Caco-2 (cell line): ENCODE data around the gene EXOSC3. TPM values are rescaled to one million over a fixed set of nuclear protein-coding genes. Genes with fewer than 3 reads are reported as not detected.

Experiments
- BruUV-seq: library from RNA; stranded (reverse); fragments of 400-500 nt; replicated peaks from 2 replicates; lab custom pipeline; 2021; lab: Mats Ljungman, UMichigan
- CTCF ChIA-PET: fragments of 300-600 bp; sonication (Branson Sonifier 250); formaldehyde crosslinking; loops from one replicate; lab custom pipeline; 2022; ENCODE audit warnings: antibody characterized with exemption; lab: Charles Lee
- POLR2A ChIA-PET: fragments of 300-600 bp; sonication (Branson Sonifier 250); formaldehyde crosslinking; loops from one replicate; lab custom pipeline; 2022; ENCODE audit warnings: antibody characterized with exemption; lab: Charles Lee
- DNase-seq, 2 experiments: peaks; one replicate each; pipeline versions ENCODE4 v3.0.0 to v3.0.0-alpha.2; 2020 to 2022
- H3K27me3 ChIP-seq: replicated peaks from 2 replicates; pipeline ENCODE4 v1.6.0; 2011; ENCODE audit warnings: low read length; ENCODE audit not compliant: control insufficient read depth, insufficient read depth
- H3K36me3 ChIP-seq: 2 replicates; pipeline ENCODE4 v1.5.1; 2011; ENCODE audit warnings: low read length; ENCODE audit not compliant: control insufficient read depth, insufficient read depth
- H3K4me1 ChIP-seq: fragments of 250-450 bp; sonication (Bioruptor Pico); 2 replicates; pipeline ENCODE4 v1.5.1; 2020; ENCODE audit warnings: mild to moderate bottlenecking
- H3K4me3 ChIP-seq: 2 replicates; pipeline ENCODE4 v1.5.1; 2011; ENCODE audit warnings: low read depth, mild to moderate bottlenecking, control low read depth, low read length
- H3K9me3 ChIP-seq: fragments of 250-450 bp; sonication (Bioruptor Pico); 2 replicates; pipeline ENCODE4 v1.5.1; 2020; ENCODE audit warnings: mild to moderate bottlenecking, moderate library complexity
- H3K27ac Mint-ChIP-seq: one replicate; pipeline ENCODE4 v1.8.0; 2022; ENCODE audit warnings: mixed read lengths; ENCODE audit not compliant: unreplicated experiment
- H3K27me3 Mint-ChIP-seq: one replicate; pipeline ENCODE4 v1.8.0; 2022; ENCODE audit warnings: mixed read lengths; ENCODE audit not compliant: insufficient read depth, unreplicated experiment
- H3K36me3 Mint-ChIP-seq: one replicate; pipeline ENCODE4 v1.8.0; 2022; ENCODE audit warnings: mild to moderate bottlenecking, mixed read lengths; ENCODE audit not compliant: insufficient read depth, unreplicated experiment
- H3K4me1 Mint-ChIP-seq: one replicate; pipeline ENCODE4 v1.8.0; 2022; ENCODE audit warnings: low read depth, mixed read lengths; ENCODE audit not compliant: unreplicated experiment
- H3K4me3 Mint-ChIP-seq: one replicate; pipeline ENCODE4 v1.8.0; 2022; ENCODE audit warnings: mild to moderate bottlenecking, moderate library complexity, mixed read lengths; ENCODE audit not compliant: unreplicated experiment
- H3K9me3 Mint-ChIP-seq: one replicate; pipeline ENCODE4 v1.8.0; 2022; ENCODE audit warnings: mixed read lengths; ENCODE audit not compliant: unreplicated experiment
- intact Hi-C: fragments of 100-400 bp; cut with micrococcal nuclease; formaldehyde crosslinking; loops from one replicate; pipeline ENCODE4 v1.10.0; 2022; ENCODE audit not compliant: unreplicated experiment
- total RNA-seq: library from RNA; stranded (reverse); gene quantifications from 2 replicates; pipeline ENCODE4 v1.2.3, GENCODE V29; 2022
- TF ChIP-seq, protein P1 (sequence below), 2 experiments: fragments of 200-600 bp in 1 of 2; IDR thresholded peaks; 1 replicate in 1 of 2; 2 replicates in 1 of 2; pipeline versions ENCODE4 v1.5.1 to v1.8.0; 2011 to 2022; ENCODE audit warnings: antibody characterized with exemption in 1 of 2, control low read depth in 1 of 2, inconsistent platforms in 1 of 2, low read depth in 1 of 2, low read length in 1 of 2, mild to moderate bottlenecking in 1 of 2, moderate library complexity in 1 of 2; ENCODE audit not compliant: insufficient read depth in 1 of 2, severe bottlenecking in 1 of 2, unreplicated experiment in 1 of 2

EXOSC3 gene
- total RNA-seq, 1 experiment from 2014 or later = 60.3 TPM

DNA sequence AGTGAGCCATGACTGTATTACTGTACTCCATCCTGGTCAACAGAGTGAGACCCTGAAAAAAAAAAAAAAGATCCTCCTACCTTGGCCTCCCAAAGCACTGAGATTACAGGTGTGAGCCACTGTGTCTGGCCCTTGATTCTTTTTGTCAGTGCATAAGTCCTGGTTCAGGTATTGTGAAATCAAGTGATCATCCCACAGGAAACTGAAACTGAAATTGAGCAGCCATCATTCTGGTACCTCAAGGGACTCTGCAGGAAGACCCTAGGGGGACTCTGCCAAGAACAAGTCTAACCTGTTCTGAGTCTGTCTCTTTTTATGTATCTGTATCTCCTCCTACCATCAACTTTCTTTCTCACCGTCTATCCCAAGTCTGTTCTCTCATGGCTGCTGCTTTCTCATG lies 13.8 kb upstream of the EXOSC3 start:
- intact Hi-C loops = no loop called here
- Histone ChIP-seq H3K4me3 (no peak overlapping the region), H3K36me3 (no peaks in the 10 kb centered on the region), H3K27me3 (no peaks in the 10 kb centered on the region), H3K4me1 (no peaks in the 10 kb centered on the region; the same call in 1 of the 2 replicates), H3K9me3 (no peaks in the 10 kb centered on the region)
- TF ChIP-seq, protein P1, sequence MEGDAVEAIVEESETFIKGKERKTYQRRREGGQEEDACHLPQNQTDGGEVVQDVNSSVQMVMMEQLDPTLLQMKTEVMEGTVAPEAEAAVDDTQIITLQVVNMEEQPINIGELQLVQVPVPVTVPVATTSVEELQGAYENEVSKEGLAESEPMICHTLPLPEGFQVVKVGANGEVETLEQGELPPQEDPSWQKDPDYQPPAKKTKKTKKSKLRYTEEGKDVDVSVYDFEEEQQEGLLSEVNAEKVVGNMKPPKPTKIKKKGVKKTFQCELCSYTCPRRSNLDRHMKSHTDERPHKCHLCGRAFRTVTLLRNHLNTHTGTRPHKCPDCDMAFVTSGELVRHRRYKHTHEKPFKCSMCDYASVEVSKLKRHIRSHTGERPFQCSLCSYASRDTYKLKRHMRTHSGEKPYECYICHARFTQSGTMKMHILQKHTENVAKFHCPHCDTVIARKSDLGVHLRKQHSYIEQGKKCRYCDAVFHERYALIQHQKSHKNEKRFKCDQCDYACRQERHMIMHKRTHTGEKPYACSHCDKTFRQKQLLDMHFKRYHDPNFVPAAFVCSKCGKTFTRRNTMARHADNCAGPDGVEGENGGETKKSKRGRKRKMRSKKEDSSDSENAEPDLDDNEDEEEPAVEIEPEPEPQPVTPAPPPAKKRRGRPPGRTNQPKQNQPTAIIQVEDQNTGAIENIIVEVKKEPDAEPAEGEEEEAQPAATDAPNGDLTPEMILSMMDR (IDR thresholded peaks at IDR 0.05; ENCODE audit: insufficient read depth in 1 of 2, low read depth in 1 of 2, low read length in 1 of 2, severe bottlenecking in 1 of 2, unreplicated experiment in 1 of 2) = no peak
- CTCF ChIA-PET = no interaction called here
- BruUV-seq = no TSS peak
- H3K9me3 Mint-ChIP-seq = no peaks in the 10 kb centered on the region
- H3K4me1 Mint-ChIP-seq = peaks cover 18% of the 10 kb centered on the region
- no peak overlapping the region for H3K4me3 Mint-ChIP-seq
- POLR2A ChIA-PET = no interaction called here
- no peaks in the 10 kb centered on the region for H3K27me3 Mint-ChIP-seq
- DNase-seq = no peak
- no peak overlapping the region for H3K27ac Mint-ChIP-seq
- H3K36me3 Mint-ChIP-seq = no peaks in the 10 kb centered on the region

DNA sequence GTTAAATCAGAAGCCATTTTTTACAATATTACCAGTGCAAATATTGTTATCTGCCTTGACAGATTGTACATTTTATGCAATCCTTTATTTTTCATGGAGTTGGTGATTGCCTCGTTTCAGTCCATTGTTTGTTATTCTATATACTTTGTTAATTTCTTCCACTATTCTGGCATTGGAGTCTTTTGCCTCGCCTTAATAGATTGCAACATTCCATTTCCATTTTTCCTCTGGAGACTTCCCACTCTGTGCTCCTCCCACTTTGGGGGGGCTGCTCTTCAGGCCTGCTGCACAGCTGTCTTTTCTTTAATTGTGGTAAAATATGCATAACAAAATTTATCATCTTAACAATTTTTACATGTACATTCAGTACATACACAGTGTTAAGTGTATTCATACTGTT lies 11.4 kb upstream of the EXOSC3 start:
- H3K27ac Mint-ChIP-seq = no peak overlapping the region
- TF ChIP-seq, protein P1 (IDR thresholded peaks at IDR 0.05; ENCODE audit: insufficient read depth in 1 of 2, low read depth in 1 of 2, low read length in 1 of 2, severe bottlenecking in 1 of 2, unreplicated experiment in 1 of 2) = no peak
- H3K27me3 Mint-ChIP-seq = no peaks in the 10 kb centered on the region
- no peaks in the 10 kb centered on the region for H3K9me3 ChIP-seq
- intact Hi-C loops = no loop called here
- CTCF ChIA-PET = no interaction called here
- no peaks in the 10 kb centered on the region for H3K9me3 Mint-ChIP-seq
- H3K4me3 Mint-ChIP-seq = no peak overlapping the region
- no peak overlapping the region for H3K4me3 ChIP-seq
- no peaks in the 10 kb centered on the region for H3K27me3 ChIP-seq
- POLR2A ChIA-PET = no interaction called here
- H3K36me3 Mint-ChIP-seq = no peaks in the 10 kb centered on the region
- H3K4me1 ChIP-seq = no peaks in the 10 kb centered on the region; the same call in 1 of the 2 replicates
- no peaks in the 10 kb centered on the region for H3K36me3 ChIP-seq
- no TSS peak for BruUV-seq
- H3K4me1 Mint-ChIP-seq = peaks cover 9% of the 10 kb centered on the region
- DNase-seq = no peak

DNA sequence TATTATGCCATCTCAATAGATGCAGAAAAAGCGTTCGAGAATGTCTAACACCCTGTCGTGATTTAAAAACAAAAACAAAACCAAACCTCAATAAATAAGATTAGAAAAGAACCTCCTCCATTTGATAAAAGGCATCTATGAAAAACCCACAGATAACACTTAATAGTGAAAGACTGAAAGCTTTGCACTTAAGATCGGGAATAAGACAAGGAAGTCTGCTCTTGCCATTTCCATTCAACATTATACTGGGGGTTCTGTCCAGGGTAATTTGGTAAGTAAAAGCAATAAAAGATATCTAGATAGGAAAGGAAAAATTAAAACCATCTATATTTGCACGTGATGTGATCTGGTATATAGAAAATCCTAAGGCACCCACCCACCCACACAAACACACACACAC lies 7.3 kb upstream of the EXOSC3 start:
- Histone ChIP-seq H3K27me3 (no peaks in the 10 kb centered on the region), H3K4me3 (no peak overlapping the region), H3K4me1 (no peaks in the 10 kb centered on the region), H3K36me3 (no peaks in the 10 kb centered on the region), H3K9me3 (no peaks in the 10 kb centered on the region)
- CTCF ChIA-PET = no interaction called here
- intact Hi-C loops = no loop called here
- BruUV-seq = no TSS peak
- no peaks in the 10 kb centered on the region for H3K4me1 Mint-ChIP-seq
- no peaks in the 10 kb centered on the region for H3K27me3 Mint-ChIP-seq
- no peaks in the 10 kb centered on the region for H3K9me3 Mint-ChIP-seq
- TF ChIP-seq, protein P1 (IDR thresholded peaks at IDR 0.05; ENCODE audit: insufficient read depth in 1 of 2, low read depth in 1 of 2, low read length in 1 of 2, severe bottlenecking in 1 of 2, unreplicated experiment in 1 of 2) = no peak
- no peak overlapping the region for H3K4me3 Mint-ChIP-seq
- POLR2A ChIA-PET = no interaction called here
- no peak for DNase-seq
- no peaks in the 10 kb centered on the region for H3K36me3 Mint-ChIP-seq
- no peak overlapping the region for H3K27ac Mint-ChIP-seq
